Panc1 (cell line): ENCODE measurements around the gene CENPP.

Source experiments
- CTCF ChIP-seq: fragments of 450-650 bp; IDR thresholded peaks from 2 replicates; pipeline ENCODE4 v1.5.1; 2017; ENCODE audit warnings: mild to moderate bottlenecking
- POLR2AphosphoS5 ChIP-seq: IDR thresholded peaks from 2 replicates; pipeline ENCODE4 v1.6.1; 2012; ENCODE audit warnings: mild to moderate bottlenecking, low read depth, low read length, moderate library complexity
- TCF7L2 ChIP-seq: IDR thresholded peaks from 2 replicates; pipeline ENCODE4 v1.6.1; 2011; ENCODE audit warnings: mild to moderate bottlenecking, low read depth, low read length, inconsistent platforms

DNA sequence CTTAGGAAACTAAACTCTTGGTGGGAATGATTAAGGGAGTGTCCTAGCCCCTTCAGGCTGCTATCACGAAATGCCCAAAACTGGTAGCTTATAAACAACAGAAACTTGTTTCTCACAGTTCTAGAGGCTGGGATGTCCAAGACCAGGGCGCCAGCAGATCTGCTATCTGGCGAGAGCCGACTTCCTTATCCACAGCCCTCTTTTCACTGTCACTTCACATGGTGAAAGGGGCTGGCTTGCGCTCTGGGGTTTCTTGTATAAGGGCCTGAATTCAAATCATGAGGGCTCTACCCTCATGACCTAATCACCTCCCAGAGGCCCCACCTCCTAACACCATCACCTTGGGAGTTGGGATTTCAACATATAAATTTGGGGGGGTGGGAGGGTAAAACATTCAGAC, 295.1 kb downstream of the CENPP start:
- no peak for TF ChIP-seq POLR2AphosphoS5
- no peak for TF ChIP-seq CTCF
- TF ChIP-seq TCF7L2 = no peak
